Measurements from ENCODE around the gene LSM3. TPM values are rescaled to one million over a fixed set of nuclear protein-coding genes. Genes with fewer than 3 reads are reported as not detected.

The LSM3 gene
- total and polyA plus RNA-seq, 7 donors, result 8.0 to 20.4 (median 16.5) TPM

GRCh38 chr3:14151471-14152083, 27.0 kb upstream of the LSM3 start:
- Histone ChIP-seq H3K9me3 (no peaks in the 10 kb centered on the region), H3K4me1 (peaks cover 0 to 5% (median 3%) of the 10 kb centered on the region in 4 donors), H3K27me3 (no peaks in the 10 kb centered on the region), H3K27ac (no peak overlapping the region), H3K36me3 (peaks cover 2 to 96% (median 28%) of the 10 kb centered on the region in 4 donors), H3K4me3 (no peak overlapping the region)
- intact Hi-C loops (cut with DNase I), result no loop called here
- TF ChIP-seq POLR2A (IDR thresholded peaks at IDR 0.05), result no peak
- no peak for TF ChIP-seq CTCF (IDR thresholded peaks at IDR 0.05)
- no peak for TF ChIP-seq POLR2AphosphoS5 (IDR thresholded peaks at IDR 0.05)
- TF ChIP-seq EP300 (IDR thresholded peaks at IDR 0.05), result no peak
- no peak for DNase-seq
- WGBS, 2 donors, result 91% methylated on average over 12 of the region's 12 CpGs

DNA sequence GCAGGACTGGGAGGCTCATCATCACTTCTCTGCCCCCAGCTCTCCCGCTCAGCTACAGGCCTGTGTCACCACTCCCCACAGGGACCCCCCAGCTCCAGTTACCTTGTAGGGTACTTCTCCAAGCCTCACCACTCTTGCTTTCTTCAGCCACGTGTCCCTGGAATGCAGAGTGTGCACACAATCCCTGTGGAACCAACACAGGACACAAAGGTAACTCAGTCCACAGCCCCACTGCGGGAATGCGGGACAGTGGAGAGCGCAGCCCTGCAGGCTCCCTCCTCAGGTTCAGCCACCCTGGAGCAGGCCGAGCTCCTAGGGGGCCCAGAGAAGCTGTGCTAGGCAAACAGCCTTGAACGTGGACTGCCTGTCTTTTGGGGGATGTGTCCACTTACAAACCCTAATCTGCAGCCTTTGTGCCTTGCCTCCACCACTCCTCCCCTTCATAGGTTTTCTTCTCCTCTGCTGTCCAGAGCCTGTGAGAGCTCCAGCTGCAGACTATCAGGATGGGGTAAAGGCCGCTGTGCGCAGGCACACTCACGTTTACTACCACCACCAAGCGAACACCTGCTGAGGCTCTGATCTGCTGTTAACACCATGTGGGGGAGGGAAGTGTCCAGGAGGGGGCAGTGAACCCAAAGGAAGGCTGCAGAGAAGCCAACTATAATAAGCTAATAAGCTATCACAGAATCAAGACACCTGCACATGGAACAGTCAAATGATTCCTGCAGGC, 26.2 kb upstream of the LSM3 start:
- Histone ChIP-seq H3K27me3 (no peaks in the 10 kb centered on the region), H3K4me1 (no peaks in the 10 kb centered on the region), H3K27ac (no peak overlapping the region), H3K9me3 (no peaks in the 10 kb centered on the region), H3K36me3 (peaks cover 0 to 96% (median 28%) of the 10 kb centered on the region in 4 donors), H3K4me3 (no peak overlapping the region)
- TF ChIP-seq POLR2A (IDR thresholded peaks at IDR 0.05), result no peak
- no peak for TF ChIP-seq EP300 (IDR thresholded peaks at IDR 0.05)
- no peak for TF ChIP-seq CTCF (IDR thresholded peaks at IDR 0.05)
- TF ChIP-seq POLR2AphosphoS5 (IDR thresholded peaks at IDR 0.05), result no peak
- 85 to 91% methylated on average over 11 of the region's 11 CpGs for WGBS, 2 donors
- intact Hi-C loops (cut with DNase I), result no loop called here
- no peak for DNase-seq

DNA sequence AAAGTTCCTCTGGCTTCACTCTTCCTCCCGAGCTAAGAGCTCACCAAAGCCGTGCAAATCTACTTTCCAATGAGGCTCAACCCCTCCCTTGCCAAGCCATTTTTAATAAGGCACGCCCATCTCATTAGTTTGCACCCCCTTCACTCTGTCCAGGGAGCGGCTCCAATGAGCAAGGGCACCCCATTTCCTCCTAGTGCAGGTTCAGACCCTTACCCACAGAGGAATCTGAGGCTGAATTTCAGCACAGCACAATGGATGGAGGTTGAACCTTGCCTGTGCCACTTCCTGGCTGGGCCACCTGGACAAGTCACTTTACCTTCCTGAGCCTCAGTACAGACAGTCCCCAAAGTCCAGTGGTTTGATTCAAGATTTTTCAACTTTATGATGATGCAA, 25.7 kb upstream of the LSM3 start:
- H3K27ac ChIP-seq, result no peak overlapping the region
- H3K9me3 ChIP-seq, result no peaks in the 10 kb centered on the region
- TF ChIP-seq POLR2A (IDR thresholded peaks at IDR 0.05), result no peak
- no peak for TF ChIP-seq EP300 (IDR thresholded peaks at IDR 0.05)
- TF ChIP-seq POLR2AphosphoS5 (IDR thresholded peaks at IDR 0.05), result no peak
- TF ChIP-seq CTCF (IDR thresholded peaks at IDR 0.05), result no peak
- WGBS, 2 donors, result 82 to 89% methylated on average over 4 of the region's 4 CpGs
- H3K4me1 ChIP-seq, result no peaks in the 10 kb centered on the region
- no peak overlapping the region for H3K4me3 ChIP-seq
- intact Hi-C loops (cut with DNase I), result no loop called here
- no peaks in the 10 kb centered on the region for H3K27me3 ChIP-seq
- DNase-seq, result no peak
- peaks cover 4 to 96% (median 29%) of the 10 kb centered on the region in 4 donors for H3K36me3 ChIP-seq

DNA sequence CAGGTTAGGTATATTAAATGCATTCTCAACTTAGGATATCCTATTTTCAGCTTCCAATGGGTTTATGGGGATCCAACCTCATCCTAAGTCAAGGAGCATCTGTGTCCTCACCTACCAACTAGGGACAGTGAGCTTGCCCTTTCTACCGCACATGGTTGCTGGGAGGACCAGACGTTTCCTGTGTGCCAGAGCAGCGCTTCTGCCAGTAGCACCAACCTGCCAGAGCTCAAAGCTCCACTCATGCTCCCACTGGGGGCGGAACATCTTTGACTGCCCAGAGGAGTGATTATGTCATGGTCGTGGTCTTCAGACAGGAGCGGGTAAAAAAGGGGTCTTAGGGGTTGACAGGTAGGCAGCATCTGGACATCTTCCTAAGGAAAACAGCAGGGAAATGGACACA, 25.0 kb upstream of the LSM3 start:
- 96% methylated on average over 6 of the region's 6 CpGs for WGBS, 2 donors
- H3K27ac ChIP-seq, result no peak overlapping the region
- no peak for DNase-seq
- H3K4me1 ChIP-seq, result no peaks in the 10 kb centered on the region
- no peaks in the 10 kb centered on the region for H3K27me3 ChIP-seq
- no peak overlapping the region for H3K4me3 ChIP-seq
- no peaks in the 10 kb centered on the region for H3K9me3 ChIP-seq
- intact Hi-C loops (cut with DNase I), result no loop called here
- H3K36me3 ChIP-seq, result peaks cover 8 to 96% (median 34%) of the 10 kb centered on the region in 4 donors
- TF ChIP-seq POLR2AphosphoS5 (IDR thresholded peaks at IDR 0.05) (no peak), EP300 (IDR thresholded peaks at IDR 0.05) (no peak), POLR2A (IDR thresholded peaks at IDR 0.05) (no peak), CTCF (IDR thresholded peaks at IDR 0.05) (no peak)

Data from sigmoid colon (tissue), 7 donors.